ENCODE results near the gene RASA4. TPM values are rescaled to one million over a fixed set of nuclear protein-coding genes. Genes with fewer than 3 reads are reported as not detected.
"Not testable (repeated sequence)": the region's sequence is repeated elsewhere in the genome, so short reads cannot be mapped to it uniquely, and the experiment has no call there.

RASA4 gene
- total RNA-seq, 1 experiment from 2014 or later = 6.9 TPM

DNA sequence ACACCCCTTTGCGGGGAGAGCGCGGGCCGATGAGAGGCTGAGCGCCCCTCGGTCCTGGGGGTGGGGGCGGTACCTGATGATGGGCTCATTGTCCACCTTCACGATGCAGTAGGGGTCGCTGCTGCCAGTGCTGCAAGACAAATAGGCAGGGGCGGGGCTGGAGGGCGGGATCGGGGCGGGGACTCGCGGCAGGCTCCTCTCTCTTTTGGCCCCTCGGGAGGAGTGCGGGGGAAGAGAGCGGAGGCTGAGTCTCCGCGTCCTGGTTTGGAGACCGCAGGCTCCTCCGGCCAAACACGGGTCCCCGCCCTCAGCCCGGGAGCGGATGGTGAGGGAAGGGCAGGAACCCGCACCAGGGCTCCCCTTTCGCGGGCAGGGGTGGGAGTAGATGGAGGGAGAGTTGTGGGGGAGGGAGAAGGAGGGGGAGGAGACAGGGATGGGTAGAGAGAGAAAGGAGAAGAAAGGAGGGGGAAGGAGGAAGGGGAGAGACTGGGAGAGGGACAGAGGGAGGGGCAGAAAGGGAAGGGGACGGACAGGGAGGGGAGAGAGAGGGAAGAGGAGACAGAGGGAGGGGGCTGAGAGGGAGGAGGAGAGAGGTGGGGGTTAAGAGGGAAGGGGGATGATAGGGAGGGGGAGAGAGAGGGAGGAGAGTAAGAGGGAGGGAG lies 5.4 kb downstream of the RASA4 start:
- DNase-seq (ENCODE audit: low read depth); in situ Hi-C loops (cut with HindIII; ENCODE audit: low pct_unique_long_range_greater_than_20kb, low sequenced_read_pairs): not testable (repeated sequence)

DNA sequence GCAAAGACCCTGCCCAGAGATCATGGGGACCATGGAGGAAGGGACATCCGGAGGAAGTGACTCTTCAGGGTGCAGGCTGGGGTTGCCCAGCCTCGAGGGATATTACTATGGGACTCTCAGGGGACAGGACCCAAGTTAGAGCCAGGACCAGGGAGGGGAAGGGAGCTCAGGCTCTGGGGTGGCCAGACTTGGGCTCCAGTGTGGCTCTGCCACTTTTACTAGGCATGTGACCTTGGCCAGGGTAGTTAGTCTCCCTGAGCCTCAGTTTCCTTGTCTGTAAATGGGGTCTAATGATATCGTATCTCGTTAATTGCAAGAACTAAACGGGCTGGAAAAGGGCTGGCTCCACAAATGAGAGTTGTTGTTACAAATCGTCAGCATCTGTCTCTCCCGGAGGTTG lies 6.1 kb downstream of the RASA4 start:
- in situ Hi-C loops (cut with HindIII; ENCODE audit: low pct_unique_long_range_greater_than_20kb, low sequenced_read_pairs) = not testable (repeated sequence)

DNA sequence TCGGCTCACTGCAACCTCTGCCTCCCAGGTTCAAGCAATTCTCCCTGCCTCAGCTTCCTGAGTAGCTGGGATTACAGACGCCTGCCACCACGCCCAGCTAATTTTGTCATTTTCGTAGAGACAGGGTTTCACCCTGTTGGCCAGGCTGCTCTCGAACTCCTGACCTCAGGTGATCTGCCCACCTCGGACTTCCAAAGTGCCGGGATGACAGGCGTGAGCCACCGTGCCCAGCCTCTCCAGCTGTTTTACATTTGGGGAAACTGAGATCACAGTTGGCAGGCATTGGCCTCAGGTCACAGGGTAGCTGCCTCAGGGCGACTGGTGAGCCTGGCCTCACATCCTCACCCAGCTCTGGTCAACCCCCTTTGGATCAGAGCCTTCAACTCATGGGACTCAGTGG lies 6.8 kb downstream of the RASA4 start:
- in situ Hi-C loops (cut with HindIII; ENCODE audit: low pct_unique_long_range_greater_than_20kb, low sequenced_read_pairs); DNase-seq (ENCODE audit: low read depth): not testable (repeated sequence)

More for the DNA sequence above, 6.1 kb downstream of the RASA4 start:
- DNase-seq (ENCODE audit: low read depth) = not testable (repeated sequence)

DNA sequence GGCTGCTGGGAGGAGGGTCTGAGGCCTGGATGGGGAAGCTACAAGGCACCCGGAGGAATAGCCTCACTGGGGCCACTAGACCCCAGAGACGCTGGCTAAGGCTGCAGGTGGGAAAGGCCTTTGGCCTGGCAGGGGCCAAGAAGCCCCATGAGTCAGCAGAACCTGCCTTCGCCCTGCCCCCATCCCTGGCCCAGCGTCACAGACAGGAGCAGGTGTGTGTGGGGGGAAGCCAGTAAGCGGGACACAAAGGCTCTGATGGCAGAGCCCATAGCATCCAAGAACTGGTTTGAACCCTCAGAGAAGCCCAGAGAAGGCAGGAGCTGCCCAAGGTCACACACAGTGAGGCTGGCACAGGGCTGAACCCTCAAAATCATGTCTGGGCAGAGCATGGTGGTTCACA lies 9.7 kb downstream of the RASA4 start:
- in situ Hi-C loops (cut with HindIII; ENCODE audit: low pct_unique_long_range_greater_than_20kb, low sequenced_read_pairs); DNase-seq (ENCODE audit: low read depth): not testable (repeated sequence)

DNA sequence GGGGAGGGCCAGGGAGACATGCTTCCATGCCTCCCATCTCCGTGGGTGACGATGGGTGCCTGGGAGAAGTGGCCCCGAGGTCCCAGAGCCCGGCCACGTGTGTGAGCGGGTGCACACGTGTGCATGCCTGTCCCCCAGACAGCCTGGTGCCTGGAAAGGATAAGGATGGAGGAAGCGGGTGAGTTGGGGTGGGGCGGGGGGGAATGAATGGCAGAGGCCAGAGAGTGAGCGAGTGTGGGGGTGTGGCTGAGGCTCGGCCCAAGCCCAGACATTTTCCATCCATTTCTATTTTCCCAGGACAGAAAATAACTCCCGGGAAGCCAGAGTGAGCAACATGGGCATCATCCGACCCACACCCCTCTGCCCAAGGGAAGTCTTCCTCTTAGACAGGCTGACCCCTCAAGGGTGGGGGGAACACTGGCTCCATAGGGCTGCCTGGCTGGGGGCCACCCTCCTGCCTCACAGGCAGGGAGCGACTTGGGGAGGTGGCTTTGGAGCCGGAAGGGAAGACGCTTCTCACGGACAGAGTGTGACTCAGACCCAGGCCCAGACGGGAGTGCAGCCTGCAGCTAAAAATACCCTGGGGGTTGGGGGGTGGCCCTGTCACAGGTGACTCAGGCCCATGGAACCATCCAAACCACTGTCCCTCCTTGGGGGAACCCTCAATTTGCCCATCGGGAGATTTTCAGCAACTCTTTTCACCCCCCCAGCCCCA lies 12.0 kb downstream of the RASA4 start:
- DNase-seq (ENCODE audit: low read depth); in situ Hi-C loops (cut with HindIII; ENCODE audit: low pct_unique_long_range_greater_than_20kb, low sequenced_read_pairs): not testable (repeated sequence)

DNA sequence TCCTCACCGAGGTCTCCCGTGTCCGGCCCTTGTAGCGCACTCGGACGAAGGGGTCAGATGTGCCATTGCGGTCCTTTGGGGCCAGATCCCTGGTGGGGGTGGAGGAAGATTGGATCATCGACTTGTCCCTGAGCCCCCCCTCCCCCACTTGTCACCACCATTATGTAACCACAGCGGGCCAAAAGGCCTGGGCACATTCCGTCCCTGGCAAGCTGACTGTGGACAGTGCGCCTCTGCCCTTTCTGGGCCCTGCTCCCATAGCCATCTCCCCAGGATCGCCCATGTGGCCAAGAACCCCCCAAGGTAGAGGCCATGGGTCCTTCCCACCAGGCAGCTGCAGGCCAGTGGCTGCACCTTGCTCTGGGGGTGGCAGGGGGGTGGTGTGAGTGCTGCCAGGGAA lies 14.2 kb downstream of the RASA4 start:
- DNase-seq (ENCODE audit: low read depth); in situ Hi-C loops (cut with HindIII; ENCODE audit: low pct_unique_long_range_greater_than_20kb, low sequenced_read_pairs): not testable (repeated sequence)

DNA sequence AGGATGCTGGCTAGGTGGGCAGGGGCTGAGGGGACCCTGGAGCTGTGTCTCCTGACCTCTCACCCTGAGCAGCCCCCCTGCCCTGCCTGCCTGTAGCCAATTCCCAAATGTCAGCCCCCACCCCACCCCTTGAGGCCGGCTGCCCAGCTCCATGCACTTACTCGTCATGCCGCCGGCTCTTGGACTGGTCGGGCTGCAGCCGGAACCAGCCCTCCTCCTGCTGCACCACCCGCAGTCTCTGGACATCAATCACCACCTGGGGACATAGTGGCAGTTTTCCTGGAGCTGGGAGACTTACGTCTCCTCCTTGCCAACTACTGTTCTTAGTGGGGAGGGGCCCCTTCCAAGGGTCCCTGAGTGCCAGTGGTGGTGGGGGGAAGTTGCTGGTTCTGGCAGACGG lies 16.9 kb downstream of the RASA4 start:
- in situ Hi-C loops (cut with HindIII; ENCODE audit: low pct_unique_long_range_greater_than_20kb, low sequenced_read_pairs); DNase-seq (ENCODE audit: low read depth): not testable (repeated sequence)

DNA sequence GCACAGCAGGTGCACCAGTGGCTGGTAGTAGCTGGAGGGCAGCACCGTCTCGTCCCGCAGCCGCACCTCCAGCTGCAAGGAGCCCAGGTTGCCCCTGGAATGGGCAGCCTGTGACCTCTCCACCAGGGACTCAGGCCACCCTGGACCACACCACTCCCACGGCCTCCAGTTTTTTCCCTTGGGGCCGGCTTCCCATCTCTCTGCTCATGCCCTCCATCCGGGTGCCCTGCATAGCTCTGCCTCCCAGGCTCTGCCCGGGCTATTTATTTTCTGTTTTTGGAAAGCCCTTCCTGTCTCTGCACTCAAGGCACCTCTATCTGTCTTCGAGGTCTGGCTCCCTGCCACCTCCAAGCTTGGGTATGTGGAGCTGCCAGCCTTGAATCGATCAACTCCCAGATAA lies 20.5 kb downstream of the RASA4 start:
- DNase-seq (ENCODE audit: low read depth); in situ Hi-C loops (cut with HindIII; ENCODE audit: low pct_unique_long_range_greater_than_20kb, low sequenced_read_pairs): not testable (repeated sequence)

DNA sequence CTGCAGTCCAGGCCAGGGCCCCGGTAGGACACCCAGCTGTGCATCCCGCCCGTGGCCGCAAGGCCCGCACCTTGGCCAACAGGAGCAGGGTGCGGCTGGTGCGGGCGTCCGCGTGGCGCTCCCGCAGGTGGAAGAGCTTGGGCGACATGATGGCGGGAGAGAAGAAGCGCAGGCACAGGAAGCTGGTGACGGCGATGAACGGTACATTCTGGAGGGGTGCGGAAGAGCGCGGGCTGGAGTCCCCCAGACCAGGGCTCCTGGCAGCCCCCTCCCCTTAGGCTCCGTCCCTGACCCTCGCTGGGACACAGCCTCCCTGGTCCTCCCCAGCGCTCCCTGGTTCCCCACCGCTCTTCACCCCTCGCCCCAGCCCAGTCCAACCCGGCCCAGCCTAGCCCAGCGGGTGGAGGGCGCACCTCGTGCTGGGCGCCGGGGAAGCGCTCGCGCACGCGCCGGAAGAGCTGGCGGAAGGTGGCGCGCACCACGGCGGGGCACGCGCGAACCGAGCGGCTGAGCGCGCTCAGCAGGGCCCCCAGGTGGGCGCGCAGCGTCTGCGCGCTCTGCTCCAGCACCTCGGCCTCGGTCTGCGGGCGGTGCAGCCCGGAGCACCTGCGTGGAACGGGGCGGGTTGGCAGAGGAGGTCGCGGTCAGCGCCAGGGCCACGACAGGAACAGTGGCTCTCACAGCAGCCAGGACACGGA lies 22.8 kb downstream of the RASA4 start:
- DNase-seq (ENCODE audit: low read depth); in situ Hi-C loops (cut with HindIII; ENCODE audit: low pct_unique_long_range_greater_than_20kb, low sequenced_read_pairs): not testable (repeated sequence)

DNA sequence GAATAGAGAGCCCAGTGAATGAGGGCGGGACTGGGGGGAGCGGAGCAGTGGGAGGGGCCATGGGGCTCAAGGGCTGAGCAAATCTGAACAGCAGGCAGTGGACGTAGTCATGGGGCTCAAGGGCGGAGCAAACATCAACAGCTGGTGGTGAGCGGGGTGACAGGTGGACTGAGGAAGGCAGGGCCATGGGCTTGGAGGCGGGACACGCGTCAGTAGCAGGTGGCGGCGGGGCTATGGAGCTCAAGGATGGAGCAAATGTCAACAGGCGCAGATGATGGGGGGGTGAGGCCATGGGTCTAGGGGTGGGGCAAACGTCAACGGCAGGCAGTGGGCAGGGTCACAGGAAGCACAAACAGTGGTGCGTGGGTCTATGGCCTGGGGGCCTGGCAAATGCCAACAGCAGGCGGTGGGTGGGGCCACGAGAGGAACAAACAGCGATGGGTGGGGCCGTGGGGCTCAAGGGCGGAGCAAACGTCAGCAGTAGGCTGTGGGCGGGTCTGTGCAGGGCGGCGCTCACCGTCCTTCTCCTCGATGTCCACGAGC lies 24.0 kb downstream of the RASA4 start:
- DNase-seq (ENCODE audit: low read depth); in situ Hi-C loops (cut with HindIII; ENCODE audit: low pct_unique_long_range_greater_than_20kb, low sequenced_read_pairs): not testable (repeated sequence)

DNA sequence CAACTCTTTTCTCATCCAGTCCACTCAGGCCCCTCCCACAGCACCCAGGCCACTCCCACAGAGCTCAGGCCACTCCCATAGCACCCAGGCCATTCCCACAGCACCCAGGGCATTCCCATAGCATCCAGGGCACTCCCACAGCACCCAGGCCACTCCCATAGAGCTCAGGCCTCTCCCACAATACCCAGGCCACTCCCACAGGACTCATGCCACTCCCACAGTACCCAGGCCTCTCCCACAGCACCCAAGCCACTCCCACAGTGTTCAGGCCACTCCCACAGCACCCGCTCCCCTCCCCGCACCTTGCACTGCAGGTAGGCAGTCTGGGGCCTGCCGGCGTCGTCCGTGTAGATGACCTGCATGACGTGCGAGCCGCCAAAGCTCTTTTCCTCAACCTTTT lies 26.7 kb downstream of the RASA4 start:
- in situ Hi-C loops (cut with HindIII; ENCODE audit: low pct_unique_long_range_greater_than_20kb, low sequenced_read_pairs); DNase-seq (ENCODE audit: low read depth): not testable (repeated sequence)

DNA sequence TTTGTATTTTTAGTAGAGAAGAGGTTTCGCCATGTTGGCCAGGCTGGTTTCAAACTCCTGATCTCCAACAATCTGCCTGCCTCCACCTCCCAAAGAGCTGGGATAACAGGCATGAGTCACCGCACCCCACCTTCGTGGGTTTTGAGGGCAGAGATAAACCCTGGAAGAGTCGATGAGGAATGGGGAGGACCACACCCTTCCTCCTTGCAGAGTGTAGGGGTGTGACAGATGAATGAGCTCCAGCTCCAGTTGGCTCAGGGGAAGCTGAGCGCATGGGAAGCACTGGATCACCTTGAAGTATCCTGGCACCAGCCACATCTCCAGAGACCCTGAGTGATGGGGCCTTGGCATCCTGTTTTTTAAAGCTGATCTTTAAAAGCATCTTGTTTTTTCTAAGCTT lies 33.1 kb downstream of the RASA4 start:
- in situ Hi-C loops (cut with HindIII; ENCODE audit: low pct_unique_long_range_greater_than_20kb, low sequenced_read_pairs); DNase-seq (ENCODE audit: low read depth): not testable (repeated sequence)

DNA sequence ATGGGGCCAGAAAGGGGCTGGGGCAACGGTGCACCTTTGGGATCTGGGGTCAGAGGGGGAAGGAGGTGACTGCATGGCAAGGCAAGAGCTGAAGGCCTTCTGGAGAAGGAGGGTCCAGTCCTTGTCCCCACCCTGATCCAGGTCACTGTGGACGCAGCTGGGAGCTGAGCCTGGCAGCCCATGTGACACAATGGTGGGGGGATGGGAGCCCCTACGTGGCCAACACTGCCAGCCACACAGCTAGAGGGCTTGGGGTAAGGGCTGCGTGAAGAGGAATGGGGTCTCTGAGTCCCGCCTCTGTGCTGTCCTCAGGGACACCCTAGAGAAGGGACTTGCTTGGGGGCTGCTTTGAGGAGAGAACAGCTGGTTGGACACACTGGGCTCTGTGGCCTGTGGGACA lies 34.8 kb downstream of the RASA4 start:
- in situ Hi-C loops (cut with HindIII; ENCODE audit: low pct_unique_long_range_greater_than_20kb, low sequenced_read_pairs); DNase-seq (ENCODE audit: low read depth): not testable (repeated sequence)

DNA sequence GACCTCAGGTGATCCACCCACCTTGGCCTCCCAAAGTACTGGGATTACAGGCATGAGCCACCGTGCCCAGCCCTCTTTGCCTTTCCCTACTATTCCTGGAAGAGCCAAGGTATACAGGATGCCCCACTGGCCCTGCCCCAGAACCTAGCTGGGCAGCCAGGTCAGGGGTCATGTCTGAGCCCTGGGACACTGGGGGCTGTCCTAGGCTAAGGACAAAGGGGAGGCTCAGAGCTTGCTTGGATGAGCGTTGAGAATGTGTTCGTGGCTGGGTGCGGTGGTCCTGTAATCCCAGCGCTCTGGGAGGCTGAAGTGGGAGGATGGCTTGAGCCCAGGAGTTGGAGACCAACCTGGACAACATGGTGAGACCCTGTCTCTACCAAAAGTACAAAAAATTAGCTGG lies 38.1 kb downstream of the RASA4 start:
- in situ Hi-C loops (cut with HindIII; ENCODE audit: low pct_unique_long_range_greater_than_20kb, low sequenced_read_pairs); DNase-seq (ENCODE audit: low read depth): not testable (repeated sequence)

DNA sequence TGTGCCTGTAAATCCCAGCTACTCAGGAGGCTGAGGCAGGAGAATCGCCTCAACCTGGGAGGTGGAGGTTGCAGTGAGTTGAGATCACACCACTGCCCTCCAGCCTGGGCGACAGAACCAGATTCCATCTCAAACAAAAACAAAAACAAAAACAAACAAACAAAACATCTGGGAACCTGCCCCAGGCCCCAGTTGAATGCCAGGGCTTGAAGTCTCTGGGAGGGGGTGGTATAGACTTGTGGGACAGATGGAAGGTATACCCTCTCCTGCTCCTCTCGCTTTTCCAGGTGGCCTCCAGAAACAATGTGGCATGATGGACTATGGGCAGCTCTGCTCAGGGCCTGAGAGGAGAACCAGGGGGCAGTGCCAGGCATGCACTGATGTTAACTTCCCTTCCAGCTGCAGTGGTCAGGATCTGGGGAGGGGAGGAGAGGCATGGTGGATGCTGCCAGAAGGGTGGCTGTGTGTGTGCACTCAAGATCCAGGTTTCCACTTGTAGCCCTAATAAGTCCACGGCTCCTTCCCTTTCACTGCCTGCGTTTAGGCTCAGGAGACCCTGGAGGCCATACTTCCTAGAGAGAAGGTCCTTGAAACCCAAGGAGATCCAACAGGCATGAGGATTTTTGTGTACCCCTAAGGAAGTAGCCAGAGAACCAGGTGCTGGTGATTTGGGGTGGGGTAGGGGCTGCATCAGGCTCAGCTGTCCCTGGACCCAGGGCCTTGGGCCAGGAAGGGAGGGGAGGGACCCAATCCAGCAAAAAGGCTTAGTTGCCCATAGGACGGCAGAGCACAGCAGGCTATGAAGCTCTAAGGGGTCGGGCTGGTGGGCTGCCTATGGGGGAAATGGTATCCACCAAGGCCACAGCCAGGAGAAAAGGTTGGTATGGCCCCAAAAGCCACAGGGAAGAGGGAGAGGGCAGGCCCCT lies 39.0 kb downstream of the RASA4 start:
- in situ Hi-C loops (cut with HindIII; ENCODE audit: low pct_unique_long_range_greater_than_20kb, low sequenced_read_pairs) = not testable (repeated sequence)

DNA sequence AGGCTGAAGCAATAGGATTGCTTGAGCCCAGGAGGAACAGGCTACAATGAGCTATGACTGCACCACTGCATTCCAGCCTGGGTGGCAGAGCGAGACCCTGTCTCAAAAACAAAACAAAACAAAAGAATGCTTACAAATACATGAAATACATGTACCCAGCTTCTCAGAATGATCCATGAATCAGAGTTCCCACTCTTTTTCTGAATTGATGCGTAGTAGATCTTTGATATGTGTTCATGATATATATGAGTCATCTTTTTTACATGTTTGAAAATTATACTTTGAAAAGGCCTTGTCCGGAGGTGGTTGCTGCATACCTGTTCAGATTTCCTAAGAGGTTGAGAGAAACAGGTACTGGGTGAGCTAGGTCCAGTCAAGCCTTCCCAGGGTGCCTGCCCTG lies 40.2 kb downstream of the RASA4 start:
- DNase-seq (ENCODE audit: low read depth); in situ Hi-C loops (cut with HindIII; ENCODE audit: low pct_unique_long_range_greater_than_20kb, low sequenced_read_pairs): not testable (repeated sequence)

More for the DNA sequence above, 39.0 kb downstream of the RASA4 start:
- DNase-seq (ENCODE audit: low read depth) = not testable (repeated sequence)

DNA sequence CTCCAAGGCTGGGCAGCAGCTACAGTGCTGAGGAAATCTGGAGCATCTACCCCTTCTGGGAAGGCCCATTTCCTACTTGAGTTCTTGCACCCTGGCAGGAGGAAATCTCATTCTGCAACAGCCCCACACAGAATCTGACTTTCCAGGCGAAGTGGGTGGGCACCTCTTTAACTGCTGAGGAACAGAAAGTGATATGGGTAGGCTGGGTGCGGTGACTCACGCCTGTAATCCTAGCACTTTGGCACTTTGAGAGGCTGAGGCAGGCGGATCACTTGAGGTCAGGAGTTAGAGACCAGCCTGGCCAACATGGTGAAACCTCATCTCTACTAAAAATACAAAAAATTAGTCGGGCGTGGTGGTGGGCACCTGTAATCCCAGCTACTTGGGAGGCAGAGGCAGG lies 41.9 kb downstream of the RASA4 start:
- DNase-seq (ENCODE audit: low read depth); in situ Hi-C loops (cut with HindIII; ENCODE audit: low pct_unique_long_range_greater_than_20kb, low sequenced_read_pairs): not testable (repeated sequence)
